AG10803 (cell line): ENCODE measurements around the gene APOL2.

Experiments used
- DNase-seq: peaks from one replicate; pipeline ENCODE4 v3.0.0; 2010; ENCODE audit warnings: low read depth
- H3K4me3 ChIP-seq: 2 replicates; pipeline ENCODE4 v1.5.1; 2011; ENCODE audit warnings: mild to moderate bottlenecking, low read length, control low read depth
- CTCF ChIP-seq: conservative IDR thresholded peaks from 2 replicates; pipeline ENCODE4 v1.5.1; 2011; ENCODE audit warnings: mild to moderate bottlenecking, low read length, control low read depth, inconsistent platforms

The APOL2 gene

GRCh38 chr22:36185828-36186624 is 53.3 kb downstream of the APOL2 start:
- TF ChIP-seq CTCF, result no peak
- no peak overlapping the region for H3K4me3 ChIP-seq
- DNase-seq, result no peak

- TF ChIP-seq CTCF, result no peak
- peak; percentile 68 for DNase-seq
- no peak overlapping the region for H3K4me3 ChIP-seq
These were observed 54.8 kb downstream of the APOL2 start for GRCh38 chr22:36184433-36185025.

DNA sequence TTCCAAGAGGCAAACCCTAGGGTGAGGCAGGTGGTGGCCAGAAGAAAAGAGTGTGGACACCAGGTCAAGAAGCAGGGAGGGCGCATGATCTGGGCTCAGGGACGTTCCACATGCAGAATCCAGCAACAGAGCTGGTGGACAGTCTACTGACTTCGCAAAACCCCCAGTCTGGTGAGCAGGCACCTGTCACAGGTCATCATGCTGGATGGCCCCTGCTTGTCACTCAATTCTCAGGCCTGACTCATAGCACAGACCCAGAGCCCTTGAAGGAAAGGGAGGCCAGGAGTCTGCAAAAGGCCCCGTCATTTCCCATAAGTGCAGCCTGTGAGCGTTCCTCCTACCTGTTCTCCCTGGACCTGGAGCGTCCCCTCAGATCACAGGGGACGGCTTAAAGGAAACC is 55.9 kb downstream of the APOL2 start:
- TF ChIP-seq CTCF, result no peak
- H3K4me3 ChIP-seq, result no peak overlapping the region
- DNase-seq, result no peak

DNA sequence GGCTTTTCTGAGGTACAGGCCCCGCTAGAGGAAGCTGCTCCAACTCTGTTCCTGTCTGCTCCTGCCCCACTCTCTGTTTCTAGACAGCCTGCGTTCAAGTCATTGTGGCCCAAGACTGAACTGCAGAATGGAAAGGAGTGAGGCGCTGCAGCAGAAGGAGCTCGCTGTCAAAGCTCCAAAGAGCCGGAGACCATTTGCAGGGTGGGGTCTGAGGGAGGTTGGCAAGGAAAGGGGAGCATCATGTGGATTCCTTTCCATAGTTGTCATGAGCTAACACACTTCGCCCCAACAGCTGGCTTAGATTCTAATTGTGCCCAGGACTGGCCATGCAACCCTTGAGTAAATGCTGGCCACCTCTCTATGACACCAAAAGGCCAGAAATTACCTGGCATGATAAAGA is 56.5 kb downstream of the APOL2 start:
- peak; percentile 42 for DNase-seq
- TF ChIP-seq CTCF, result peak; percentile 12; the same call in 1 of the 2 replicates
- no peak overlapping the region for H3K4me3 ChIP-seq

GRCh38 chr22:36182056-36182455 is 57.3 kb downstream of the APOL2 start:
- TF ChIP-seq CTCF, result no peak
- no peak for DNase-seq
- no peak overlapping the region for H3K4me3 ChIP-seq

DNA sequence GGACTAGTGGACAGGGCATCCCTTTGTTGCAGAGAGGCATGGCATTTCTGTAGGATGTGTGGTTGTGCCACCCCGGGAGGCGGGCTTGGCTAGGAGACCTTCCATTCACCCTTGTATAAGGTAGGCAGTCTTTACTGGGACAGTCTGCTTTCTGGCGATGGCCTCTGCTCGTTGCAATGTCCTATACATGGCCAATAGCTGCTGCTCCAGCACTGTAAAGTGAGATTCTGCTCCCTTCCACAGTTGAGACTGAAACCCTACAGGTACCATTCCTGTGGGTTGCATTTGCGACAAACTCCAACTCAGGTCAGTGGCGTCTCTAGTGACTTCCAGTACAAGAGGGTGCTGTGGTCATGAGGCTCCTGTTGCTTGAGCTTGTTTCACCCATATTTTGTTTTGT is 58.4 kb downstream of the APOL2 start:
- DNase-seq, result no peak
- H3K4me3 ChIP-seq, result no peak overlapping the region
- no peak for TF ChIP-seq CTCF
